Measurements from ENCODE around the gene KCNK10. TPM values are rescaled to one million over a fixed set of nuclear protein-coding genes. Genes with fewer than 3 reads are reported as not detected.
A peak's percentile ranks its signal among the peaks of the same experiment; 100 is the strongest.

The KCNK10 gene
- total RNA-seq, 2 donors from 2014 or later, result not detected

DNA sequence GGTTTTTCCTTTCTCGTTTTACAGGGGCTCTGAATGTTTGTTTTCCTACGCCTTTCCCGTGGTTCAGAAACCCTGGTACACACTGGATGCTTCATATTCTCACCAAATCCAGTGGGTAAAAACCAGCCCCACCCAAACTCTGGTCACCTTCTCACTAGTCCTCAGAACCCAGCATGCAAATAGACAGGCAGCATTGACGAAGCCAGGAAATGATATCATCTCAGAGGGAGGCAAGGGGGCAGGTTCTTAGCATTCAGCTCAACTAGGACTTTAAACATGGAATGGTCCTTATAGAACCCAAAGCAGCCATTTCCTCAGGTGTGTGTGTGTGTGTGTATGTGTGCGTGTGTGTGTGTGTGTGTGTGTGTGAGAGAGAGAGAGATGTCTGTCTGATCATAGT lies 142.0 kb downstream of the KCNK10 start:
- no peak overlapping the region for H3K27ac Mint-ChIP-seq
- H3K4me1 Mint-ChIP-seq, result peaks cover 9% of the 10 kb centered on the region
- no peaks in the 10 kb centered on the region for H3K36me3 Mint-ChIP-seq (ENCODE audit: low read depth)
- ATAC-seq (replicated peaks), result peak; percentile 52
- H3K27me3 Mint-ChIP-seq, result no peaks in the 10 kb centered on the region
- no peak overlapping the region for H3K4me3 Mint-ChIP-seq
- no peaks in the 10 kb centered on the region for H3K9me3 Mint-ChIP-seq

DNA sequence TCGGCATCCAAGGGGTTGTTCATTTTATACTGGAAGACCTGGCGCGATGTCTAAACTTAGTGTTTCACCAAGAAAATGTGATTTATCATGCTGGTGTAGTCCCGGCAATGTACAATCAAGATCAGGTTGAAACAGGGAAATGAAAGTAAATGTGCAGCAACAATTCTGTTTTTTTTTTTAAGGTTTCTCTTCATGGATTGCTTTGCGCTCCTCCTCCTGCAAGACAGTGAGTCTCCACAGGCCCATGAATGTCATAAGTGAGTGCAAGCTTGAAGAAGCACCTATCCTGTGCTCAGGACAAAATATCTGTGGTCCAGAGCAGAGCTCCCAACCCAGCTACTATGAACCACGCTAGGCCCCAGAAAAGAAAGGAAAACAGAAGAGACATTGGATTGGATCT lies 143.4 kb downstream of the KCNK10 start:
- no peaks in the 10 kb centered on the region for H3K27me3 Mint-ChIP-seq
- no peaks in the 10 kb centered on the region for H3K9me3 Mint-ChIP-seq
- no peak for ATAC-seq (replicated peaks)
- H3K36me3 Mint-ChIP-seq (ENCODE audit: low read depth), result no peaks in the 10 kb centered on the region
- H3K4me3 Mint-ChIP-seq, result no peak overlapping the region
- no peak overlapping the region for H3K27ac Mint-ChIP-seq
- H3K4me1 Mint-ChIP-seq, result peaks cover 9% of the 10 kb centered on the region

DNA sequence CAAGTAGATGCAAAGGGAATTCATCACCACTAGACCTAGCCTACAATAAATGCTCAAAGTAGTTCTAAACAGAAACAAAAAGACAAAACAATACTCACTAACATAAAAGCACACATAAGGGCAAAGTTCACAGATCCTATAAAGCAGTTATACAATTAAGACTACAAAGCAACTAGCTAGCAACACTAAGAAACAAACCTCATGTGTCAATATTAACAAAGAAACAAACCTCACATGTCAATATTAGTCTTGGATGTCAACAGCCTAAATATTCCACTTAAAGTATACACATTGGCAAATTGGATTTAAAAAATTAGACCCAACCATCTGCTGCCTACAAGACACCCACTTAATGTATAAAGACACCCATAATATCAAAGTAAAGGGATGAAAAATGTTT lies 152.7 kb downstream of the KCNK10 start:
- no peak overlapping the region for H3K4me3 Mint-ChIP-seq
- no peaks in the 10 kb centered on the region for H3K9me3 Mint-ChIP-seq
- peaks cover 3% of the 10 kb centered on the region for H3K27me3 Mint-ChIP-seq
- H3K36me3 Mint-ChIP-seq (ENCODE audit: low read depth), result no peaks in the 10 kb centered on the region
- no peak overlapping the region for H3K27ac Mint-ChIP-seq
- no peak for ATAC-seq (replicated peaks)
- peaks cover 8% of the 10 kb centered on the region for H3K4me1 Mint-ChIP-seq

DNA sequence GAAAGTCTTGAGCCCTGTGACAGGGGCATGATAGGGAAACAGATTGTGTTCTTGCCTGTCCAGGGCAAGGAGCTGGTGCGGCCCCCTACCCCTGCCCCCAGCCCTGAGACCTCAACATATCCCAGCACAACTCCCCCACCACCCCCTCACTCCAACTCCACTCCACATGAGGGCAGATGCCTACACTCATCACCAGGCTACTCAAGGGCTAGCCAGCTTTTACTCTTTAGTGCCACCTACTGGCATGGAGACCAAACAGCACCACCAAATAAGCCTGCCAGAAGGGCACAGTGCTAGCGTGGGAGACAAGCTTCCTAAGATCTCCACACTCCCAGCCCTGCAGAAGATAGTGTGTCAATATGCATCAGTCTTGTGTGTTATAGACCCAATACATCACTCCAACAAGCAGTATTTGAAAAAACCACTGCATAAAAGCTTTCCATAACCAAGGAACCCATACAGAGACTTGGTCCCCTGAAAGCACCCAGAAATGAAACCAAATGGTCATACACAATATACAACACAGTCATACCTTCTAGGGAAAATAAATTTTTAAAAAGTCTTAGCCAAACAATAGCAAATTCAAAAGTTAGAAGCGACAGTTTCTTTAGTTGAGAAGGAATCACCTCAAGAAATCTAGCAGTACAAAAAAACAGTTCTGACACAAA lies 154.4 kb downstream of the KCNK10 start:
- Mint-ChIP-seq H3K9me3 (no peaks in the 10 kb centered on the region), H3K27ac (no peak overlapping the region), H3K36me3 (ENCODE audit: low read depth) (no peaks in the 10 kb centered on the region), H3K4me3 (peak overlapping the region; percentile 22), H3K4me1 (peaks cover 23% of the 10 kb centered on the region), H3K27me3 (peaks cover 3% of the 10 kb centered on the region)
- ATAC-seq (replicated peaks), result peak; percentile 83

DNA sequence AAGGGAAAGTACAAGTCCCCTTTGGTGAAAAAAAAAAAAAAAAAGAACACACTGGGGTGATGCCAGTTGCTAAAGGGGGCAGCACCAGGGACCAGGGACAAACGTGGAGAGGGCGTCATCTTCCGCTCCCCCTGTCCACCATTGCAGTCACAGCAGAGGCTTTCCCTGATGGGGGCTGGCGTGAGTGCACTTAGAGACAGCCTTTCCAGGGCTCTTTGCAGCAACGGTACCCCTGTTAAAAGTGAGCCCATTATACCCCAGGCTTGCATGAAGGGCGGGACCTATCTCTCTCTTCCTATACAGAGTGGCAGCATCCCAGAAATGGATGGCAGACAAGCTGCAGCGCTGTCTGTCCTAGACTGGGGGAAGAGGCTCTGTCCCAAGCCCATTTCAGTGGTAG lies 155.0 kb downstream of the KCNK10 start:
- H3K4me3 Mint-ChIP-seq, result no peak overlapping the region
- no peaks in the 10 kb centered on the region for H3K9me3 Mint-ChIP-seq
- peaks cover 23% of the 10 kb centered on the region for H3K4me1 Mint-ChIP-seq
- H3K27ac Mint-ChIP-seq, result no peak overlapping the region
- no peaks in the 10 kb centered on the region for H3K36me3 Mint-ChIP-seq (ENCODE audit: low read depth)
- H3K27me3 Mint-ChIP-seq, result peaks cover 3% of the 10 kb centered on the region
- no peak for ATAC-seq (replicated peaks)

DNA sequence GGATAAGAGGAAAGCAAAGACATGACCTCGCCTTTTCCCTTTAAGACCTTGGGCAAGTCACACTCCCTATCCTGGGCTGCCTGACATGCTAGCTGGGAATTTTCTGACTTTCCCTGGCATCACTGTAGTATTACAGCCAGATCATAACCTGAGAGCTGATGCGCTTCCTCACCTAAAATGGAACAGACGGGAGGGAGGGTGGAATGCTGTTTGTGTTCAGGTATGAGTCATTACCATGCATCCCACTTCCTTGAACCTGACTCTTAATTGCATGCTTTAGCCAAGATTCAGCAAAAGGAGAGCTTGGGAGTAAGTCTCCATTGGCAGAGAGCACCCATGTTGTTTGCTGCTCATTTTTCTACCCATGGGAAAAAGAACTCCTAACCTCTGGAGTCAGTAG lies 156.5 kb downstream of the KCNK10 start:
- no peak for ATAC-seq (replicated peaks)
- peaks cover 3% of the 10 kb centered on the region for H3K27me3 Mint-ChIP-seq

DNA sequence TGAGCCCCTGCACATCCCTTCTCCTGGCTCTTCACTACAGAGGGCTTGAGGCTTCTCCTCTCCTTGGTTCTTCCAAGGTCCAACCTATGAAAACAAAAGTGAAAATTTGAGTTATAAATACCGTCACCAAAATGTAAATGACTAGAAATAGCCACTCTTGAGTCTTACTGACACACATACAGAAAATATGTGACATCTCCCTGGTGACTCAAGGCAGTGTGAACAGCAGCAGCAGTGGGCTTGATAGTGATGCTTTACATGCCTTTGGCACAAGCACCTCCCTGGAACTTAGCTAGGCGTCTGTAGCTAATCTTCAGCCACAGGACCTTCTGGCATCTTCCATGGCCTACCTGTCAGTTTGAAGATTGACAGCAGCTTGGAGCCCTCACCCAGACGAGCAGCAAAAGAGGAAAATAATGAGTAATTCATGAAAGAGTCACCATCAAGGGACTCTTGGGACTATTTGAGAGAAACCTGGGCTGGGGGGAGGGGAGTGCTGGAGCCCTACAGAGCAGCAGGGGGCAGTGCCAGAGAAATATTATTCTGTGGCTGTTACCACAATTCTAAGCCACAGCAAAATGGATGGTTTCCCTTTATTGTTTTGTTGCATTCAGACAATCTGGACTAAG lies 158.0 kb downstream of the KCNK10 start:
- peak overlapping the region; percentile 30 for H3K4me3 Mint-ChIP-seq
- peaks cover 23% of the 10 kb centered on the region for H3K4me1 Mint-ChIP-seq
- no peaks in the 10 kb centered on the region for H3K9me3 Mint-ChIP-seq
- ATAC-seq (replicated peaks), result peak; percentile 71
- peak overlapping the region; percentile 63 for H3K27ac Mint-ChIP-seq
- H3K27me3 Mint-ChIP-seq, result peaks cover 6% of the 10 kb centered on the region
- H3K36me3 Mint-ChIP-seq (ENCODE audit: low read depth), result no peaks in the 10 kb centered on the region

More for the DNA sequence above, 156.5 kb downstream of the KCNK10 start:
- Mint-ChIP-seq H3K4me1 (peaks cover 23% of the 10 kb centered on the region), H3K9me3 (no peaks in the 10 kb centered on the region), H3K36me3 (ENCODE audit: low read depth) (no peaks in the 10 kb centered on the region), H3K27ac (no peak overlapping the region), H3K4me3 (no peak overlapping the region)

DNA sequence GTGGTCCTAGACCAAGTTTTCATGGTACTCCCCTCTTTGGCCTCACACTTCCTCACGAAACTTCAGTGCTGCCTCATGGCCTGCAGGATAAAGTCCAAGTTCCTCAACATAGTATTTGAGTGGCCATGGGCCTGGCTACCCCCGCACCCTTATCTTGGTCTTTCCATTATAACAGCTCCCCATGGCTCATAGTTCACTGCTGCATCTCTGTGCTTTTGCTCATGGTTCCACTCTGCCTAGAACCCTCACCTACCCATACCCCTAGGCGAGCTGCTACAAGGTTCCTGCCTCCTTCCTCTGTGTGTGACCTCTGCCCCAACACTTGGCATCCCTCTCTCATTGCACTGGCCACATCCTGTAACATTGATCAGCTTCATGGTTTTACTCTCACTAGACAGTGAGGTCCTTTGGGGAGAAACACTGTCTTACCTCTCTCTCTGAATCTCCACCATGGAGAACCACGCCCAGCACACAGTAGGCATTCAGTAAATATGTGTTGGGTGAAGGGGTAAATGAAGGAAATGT lies 159.3 kb downstream of the KCNK10 start:
- H3K36me3 Mint-ChIP-seq (ENCODE audit: low read depth), result no peaks in the 10 kb centered on the region

DNA sequence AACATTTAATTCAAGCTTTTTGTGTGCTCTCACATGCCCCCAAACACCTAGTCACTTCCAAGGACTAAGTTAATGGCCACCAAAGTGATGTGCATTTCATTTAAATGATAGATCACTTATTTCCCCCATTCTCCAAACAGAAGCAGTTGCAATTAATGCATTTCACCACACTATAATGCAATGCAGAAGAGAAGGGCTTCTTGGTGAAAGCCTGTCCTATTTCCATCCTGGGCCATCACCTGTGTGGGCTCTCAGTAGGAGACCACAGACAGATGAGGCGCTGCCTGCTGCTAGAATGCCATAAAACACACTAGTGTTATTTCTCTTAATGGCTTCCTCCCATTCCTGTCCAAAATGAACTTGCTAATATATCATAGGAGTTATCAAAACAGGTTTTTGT lies 166.9 kb downstream of the KCNK10 start:
- Mint-ChIP-seq H3K27ac (no peak overlapping the region), H3K36me3 (ENCODE audit: low read depth) (no peaks in the 10 kb centered on the region), H3K9me3 (no peaks in the 10 kb centered on the region), H3K27me3 (peaks cover 3% of the 10 kb centered on the region), H3K4me1 (no peaks in the 10 kb centered on the region), H3K4me3 (no peak overlapping the region)
- ATAC-seq (replicated peaks), result no peak

More for the DNA sequence above, 159.3 kb downstream of the KCNK10 start:
- Mint-ChIP-seq H3K27me3 (peaks cover 3% of the 10 kb centered on the region), H3K27ac (no peak overlapping the region), H3K4me3 (no peak overlapping the region), H3K4me1 (peaks cover 22% of the 10 kb centered on the region), H3K9me3 (no peaks in the 10 kb centered on the region)
- peak; percentile 58 for ATAC-seq (replicated peaks)

DNA sequence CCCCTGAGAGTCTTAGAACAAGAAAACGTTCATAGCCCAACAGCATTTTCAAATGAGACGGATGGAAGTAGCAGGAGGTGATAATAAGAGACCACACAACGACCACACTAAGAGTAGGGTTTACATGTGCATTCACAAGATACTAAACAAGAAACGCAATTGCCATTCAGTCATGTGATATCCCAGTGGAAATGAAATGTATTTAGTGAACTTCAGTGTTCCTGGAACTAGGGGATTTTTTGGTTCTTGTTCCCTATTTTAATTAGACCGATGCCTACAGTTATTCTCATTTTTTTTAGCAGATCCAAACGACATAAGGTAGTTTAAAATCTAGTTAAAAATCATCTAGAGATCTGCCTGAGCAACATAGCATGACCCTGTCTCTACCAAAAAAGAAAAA lies 168.1 kb downstream of the KCNK10 start:
- H3K36me3 Mint-ChIP-seq (ENCODE audit: low read depth), result no peaks in the 10 kb centered on the region
- H3K9me3 Mint-ChIP-seq, result no peaks in the 10 kb centered on the region
- no peak overlapping the region for H3K4me3 Mint-ChIP-seq
- no peak overlapping the region for H3K27ac Mint-ChIP-seq
- H3K27me3 Mint-ChIP-seq, result no peaks in the 10 kb centered on the region
- ATAC-seq (replicated peaks), result no peak
- H3K4me1 Mint-ChIP-seq, result no peaks in the 10 kb centered on the region

DNA sequence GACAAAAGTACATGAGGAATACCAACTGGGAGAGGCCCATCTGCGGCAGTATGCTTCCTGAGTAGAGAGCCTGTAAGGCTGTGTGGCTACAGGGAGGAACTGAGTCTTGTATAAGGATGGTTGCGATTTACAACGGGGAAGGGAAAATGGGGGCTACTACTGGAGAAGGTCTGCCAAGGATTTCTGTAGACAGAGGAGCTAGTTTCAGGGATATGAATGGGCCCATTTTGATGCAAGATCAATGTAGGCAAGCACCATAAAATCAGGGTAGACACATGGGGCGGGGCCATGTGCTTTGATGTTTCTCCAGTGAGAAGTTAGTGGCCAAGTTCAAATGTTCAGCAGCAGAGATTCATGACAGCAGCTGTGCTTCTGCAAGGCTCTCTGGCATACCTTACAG lies 168.7 kb downstream of the KCNK10 start:
- Mint-ChIP-seq H3K4me3 (no peak overlapping the region), H3K36me3 (ENCODE audit: low read depth) (no peaks in the 10 kb centered on the region), H3K27me3 (no peaks in the 10 kb centered on the region), H3K4me1 (no peaks in the 10 kb centered on the region), H3K9me3 (no peaks in the 10 kb centered on the region), H3K27ac (no peak overlapping the region)
- no peak for ATAC-seq (replicated peaks)

DNA sequence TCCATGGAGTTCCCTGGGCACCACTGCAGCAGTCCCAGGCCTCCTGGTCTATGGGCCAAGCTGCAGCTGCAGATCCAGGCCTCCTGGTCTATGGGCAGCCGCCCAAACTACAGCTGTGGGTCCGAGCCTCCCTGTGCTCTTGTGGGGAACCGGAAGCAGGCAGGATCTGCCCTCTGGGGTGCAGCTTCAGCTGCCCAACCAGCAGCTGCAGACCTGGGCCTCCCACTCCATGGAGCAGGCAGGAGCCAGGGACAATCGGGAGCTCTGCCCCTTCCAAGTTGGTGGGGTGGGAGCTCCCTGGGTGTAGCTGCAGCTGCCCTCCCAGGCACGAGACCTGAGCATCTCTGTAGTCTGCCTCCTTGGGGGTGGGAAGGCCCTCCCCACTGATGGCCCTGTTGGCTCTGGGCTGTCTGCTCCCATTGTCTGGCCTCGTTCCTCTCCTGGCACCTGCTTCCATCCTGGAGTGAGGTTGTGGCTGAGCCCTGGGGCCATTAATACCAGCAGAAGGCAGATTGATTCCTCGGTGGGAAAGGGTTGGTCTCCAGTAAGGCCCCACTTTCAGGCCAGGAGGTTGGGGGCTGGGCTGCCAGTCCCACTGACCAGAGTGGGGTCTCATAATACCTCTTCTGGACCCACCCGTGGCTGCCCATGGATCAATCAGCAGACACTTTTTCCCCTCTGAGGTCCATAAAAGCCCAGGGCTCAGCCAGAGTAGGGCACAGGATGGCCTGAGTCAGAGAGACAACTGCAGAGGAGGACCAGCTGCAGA lies 176.0 kb downstream of the KCNK10 start:
- H3K27ac Mint-ChIP-seq, result no peak overlapping the region
- H3K27me3 Mint-ChIP-seq, result no peaks in the 10 kb centered on the region
- no peaks in the 10 kb centered on the region for H3K4me1 Mint-ChIP-seq
- H3K36me3 Mint-ChIP-seq (ENCODE audit: low read depth), result no peaks in the 10 kb centered on the region
- no peak overlapping the region for H3K4me3 Mint-ChIP-seq
- no peak for ATAC-seq (replicated peaks)
- H3K9me3 Mint-ChIP-seq, result no peaks in the 10 kb centered on the region

DNA sequence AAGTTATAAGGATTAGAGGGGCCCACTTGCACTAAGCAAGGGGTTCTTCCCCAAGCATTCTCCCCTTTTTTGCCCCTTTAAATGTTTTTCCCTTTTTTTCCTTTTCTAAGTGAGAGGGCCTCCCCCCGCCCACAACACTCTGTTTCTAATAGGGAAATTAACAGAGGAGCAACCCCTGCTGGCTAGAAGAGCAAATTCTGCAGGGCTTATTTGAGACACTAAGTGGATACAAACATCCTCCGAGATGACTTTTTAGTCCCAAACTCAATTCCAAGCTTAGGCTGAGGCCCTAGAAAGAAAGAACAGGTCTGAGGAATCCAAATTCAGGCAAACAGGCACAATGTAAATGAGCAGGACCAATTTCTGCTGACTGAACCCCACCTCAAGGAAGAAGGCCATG lies 179.3 kb downstream of the KCNK10 start:
- no peak for ATAC-seq (replicated peaks)
- Mint-ChIP-seq H3K27me3 (no peaks in the 10 kb centered on the region), H3K4me3 (no peak overlapping the region), H3K36me3 (ENCODE audit: low read depth) (no peaks in the 10 kb centered on the region), H3K4me1 (no peaks in the 10 kb centered on the region), H3K9me3 (no peaks in the 10 kb centered on the region), H3K27ac (no peak overlapping the region)

DNA sequence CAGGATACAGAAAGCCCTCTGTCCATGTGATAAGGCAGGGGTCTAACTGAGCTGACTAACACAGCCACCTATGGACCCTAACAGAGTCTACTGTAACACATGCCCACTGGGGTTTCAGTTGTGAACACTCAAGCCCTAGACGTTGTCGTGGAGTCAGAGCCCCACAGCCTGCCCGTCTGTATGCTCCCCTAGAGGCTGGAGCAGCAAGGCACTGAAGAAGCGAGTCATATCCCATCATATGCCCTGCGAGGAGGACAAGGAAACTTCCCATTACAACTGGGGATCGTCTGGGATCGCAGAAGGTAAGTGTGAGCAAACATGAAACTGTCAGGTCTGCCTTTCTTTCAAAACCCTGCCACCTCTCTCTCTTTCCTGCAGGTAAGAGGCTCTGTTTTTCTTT lies 180.1 kb downstream of the KCNK10 start:
- ATAC-seq (replicated peaks), result peak; percentile 28
- Mint-ChIP-seq H3K9me3 (no peaks in the 10 kb centered on the region), H3K27ac (no peak overlapping the region), H3K4me3 (no peak overlapping the region), H3K4me1 (no peaks in the 10 kb centered on the region), H3K27me3 (no peaks in the 10 kb centered on the region), H3K36me3 (ENCODE audit: low read depth) (no peaks in the 10 kb centered on the region)

DNA sequence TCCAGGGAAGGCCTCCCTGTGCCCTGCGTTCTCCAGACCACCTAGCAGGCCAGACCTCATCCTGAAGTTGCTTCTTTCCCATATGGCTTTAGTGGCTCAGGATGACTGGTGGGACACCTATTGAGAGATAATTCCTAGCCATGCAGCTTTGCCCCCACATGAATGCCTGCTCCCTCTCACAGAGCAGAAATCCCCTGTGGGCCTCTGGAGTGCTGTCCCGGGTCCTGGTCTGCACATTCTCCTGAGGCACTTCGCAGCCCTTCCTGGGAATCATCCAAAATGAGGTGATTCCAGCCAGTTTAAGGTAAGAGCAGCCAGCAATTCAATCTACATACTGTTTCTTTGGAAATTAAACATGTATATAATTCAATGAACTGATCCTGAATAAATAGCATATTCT lies 182.2 kb downstream of the KCNK10 start:
- H3K4me3 Mint-ChIP-seq, result no peak overlapping the region
- H3K27me3 Mint-ChIP-seq, result no peaks in the 10 kb centered on the region
- no peaks in the 10 kb centered on the region for H3K9me3 Mint-ChIP-seq
- H3K36me3 Mint-ChIP-seq (ENCODE audit: low read depth), result no peaks in the 10 kb centered on the region
- no peaks in the 10 kb centered on the region for H3K4me1 Mint-ChIP-seq
- ATAC-seq (replicated peaks), result no peak
- no peak overlapping the region for H3K27ac Mint-ChIP-seq

Data from activated T-helper 17 cell treated with anti-CD3 and anti-CD28 coated beads, Interleukin-2, amount 50 U/mL, for 72 hours (primary cell).